Type B pancreatic cell (in vitro differentiated cells): ENCODE data around the gene ENOX1. TPM values are rescaled to one million over a fixed set of nuclear protein-coding genes. Genes with fewer than 3 reads are reported as not detected.

ENCODE experiments used
- DNase-seq: peaks from one replicate; pipeline ENCODE4 v3.0.0; 2021; ENCODE audit warnings: mixed read lengths; ENCODE audit not compliant: unreplicated experiment; ENCODE audit errors: extremely low spot score
- H3K27ac Mint-ChIP-seq: 2 replicates; pipeline ENCODE4 v1.8.0; 2021; ENCODE audit warnings: mild to moderate bottlenecking, mixed read lengths
- H3K27me3 Mint-ChIP-seq: 2 replicates; pipeline ENCODE4 v1.8.0; 2021; ENCODE audit warnings: mixed read lengths
- H3K36me3 Mint-ChIP-seq: 2 replicates; pipeline ENCODE4 v1.8.0; 2021; ENCODE audit warnings: mixed read lengths
- H3K4me1 Mint-ChIP-seq: one replicate; pipeline ENCODE4 v1.8.0; 2021; ENCODE audit warnings: mixed read lengths; ENCODE audit not compliant: unreplicated experiment
- H3K4me3 Mint-ChIP-seq: 2 replicates; pipeline ENCODE4 v1.8.0; 2021; ENCODE audit warnings: mild to moderate bottlenecking, mixed read lengths
- H3K9me3 Mint-ChIP-seq: 2 replicates; pipeline ENCODE4 v1.8.0; 2021; ENCODE audit warnings: mixed read lengths
- total RNA-seq: library from RNA; stranded (reverse); gene quantifications from 2 replicates; pipeline ENCODE4 v1.2.1, GENCODE V29; 2021; ENCODE audit warnings: low replicate concordance
- TF ChIP-seq, protein P1 (sequence below): fragments of 200-600 bp; sonication (generic); conservative IDR thresholded peaks from 2 replicates; pipeline ENCODE4 v1.5.0; 2021; ENCODE audit warnings: antibody characterized with exemption, mild to moderate bottlenecking

Gene ENOX1
- total RNA-seq, 1 donor from 2014 or later, result 7.5 TPM

DNA sequence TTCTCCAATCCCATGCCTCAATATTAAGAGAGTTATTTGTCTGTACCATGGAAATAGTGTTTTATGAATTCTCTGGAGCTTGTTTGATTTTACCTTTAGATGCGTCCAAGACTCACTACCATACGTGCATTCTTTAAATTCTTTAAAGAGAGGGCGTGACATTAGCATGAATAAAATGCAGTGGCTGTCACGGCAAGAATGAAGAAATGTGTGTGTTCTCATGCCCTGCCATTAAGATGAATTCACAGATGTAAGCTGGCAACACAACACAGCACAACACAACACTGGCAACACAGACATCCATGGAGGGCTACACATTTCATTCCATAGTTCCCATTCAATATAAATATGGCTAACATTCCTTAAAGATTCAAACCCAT lies 213.4 kb downstream of the ENOX1 start:
- Mint-ChIP-seq H3K4me1 (peaks cover 38% of the 10 kb centered on the region), H3K9me3 (no peaks in the 10 kb centered on the region), H3K36me3 (no peaks in the 10 kb centered on the region), H3K27ac (peak overlapping the region; percentile 88), H3K27me3 (no peaks in the 10 kb centered on the region), H3K4me3 (peak overlapping the region; percentile 37)
- TF ChIP-seq, protein P1, sequence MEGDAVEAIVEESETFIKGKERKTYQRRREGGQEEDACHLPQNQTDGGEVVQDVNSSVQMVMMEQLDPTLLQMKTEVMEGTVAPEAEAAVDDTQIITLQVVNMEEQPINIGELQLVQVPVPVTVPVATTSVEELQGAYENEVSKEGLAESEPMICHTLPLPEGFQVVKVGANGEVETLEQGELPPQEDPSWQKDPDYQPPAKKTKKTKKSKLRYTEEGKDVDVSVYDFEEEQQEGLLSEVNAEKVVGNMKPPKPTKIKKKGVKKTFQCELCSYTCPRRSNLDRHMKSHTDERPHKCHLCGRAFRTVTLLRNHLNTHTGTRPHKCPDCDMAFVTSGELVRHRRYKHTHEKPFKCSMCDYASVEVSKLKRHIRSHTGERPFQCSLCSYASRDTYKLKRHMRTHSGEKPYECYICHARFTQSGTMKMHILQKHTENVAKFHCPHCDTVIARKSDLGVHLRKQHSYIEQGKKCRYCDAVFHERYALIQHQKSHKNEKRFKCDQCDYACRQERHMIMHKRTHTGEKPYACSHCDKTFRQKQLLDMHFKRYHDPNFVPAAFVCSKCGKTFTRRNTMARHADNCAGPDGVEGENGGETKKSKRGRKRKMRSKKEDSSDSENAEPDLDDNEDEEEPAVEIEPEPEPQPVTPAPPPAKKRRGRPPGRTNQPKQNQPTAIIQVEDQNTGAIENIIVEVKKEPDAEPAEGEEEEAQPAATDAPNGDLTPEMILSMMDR, result no peak
- no peak for DNase-seq

DNA sequence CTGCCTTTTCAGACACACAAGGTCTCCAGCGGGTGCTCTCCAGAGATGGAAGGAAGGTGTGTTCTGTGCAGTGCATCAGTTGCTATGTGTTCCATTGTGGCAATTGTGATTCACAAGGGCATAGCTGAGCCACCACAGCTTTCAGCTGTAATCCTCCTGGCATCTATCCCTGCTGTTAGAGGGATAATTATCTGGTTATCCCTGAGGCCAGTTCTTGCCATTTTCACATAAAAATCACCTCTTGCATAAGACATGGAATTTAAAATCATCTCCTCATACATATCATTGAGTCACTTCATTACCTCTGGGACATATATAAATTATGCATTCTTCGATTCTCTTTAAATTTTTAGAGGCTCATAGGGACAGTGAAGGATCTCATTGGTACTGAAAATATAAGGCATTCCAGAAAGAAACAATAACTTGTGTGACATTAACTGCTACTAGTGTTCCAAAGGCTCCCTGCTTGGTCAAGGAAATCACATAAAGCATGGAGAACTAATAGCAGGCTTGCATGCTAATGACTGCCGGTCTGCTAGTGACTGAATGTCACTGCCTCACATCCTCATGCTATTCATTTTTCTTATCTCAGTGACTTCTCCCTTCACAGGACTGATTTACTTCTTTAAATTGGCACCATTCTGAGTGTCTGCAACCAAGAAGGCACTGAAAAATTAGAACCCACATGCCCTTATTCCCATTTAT lies 214.0 kb downstream of the ENOX1 start:
- H3K9me3 Mint-ChIP-seq, result no peaks in the 10 kb centered on the region
- peak overlapping the region; percentile 37 for H3K4me3 Mint-ChIP-seq
- peaks cover 38% of the 10 kb centered on the region for H3K4me1 Mint-ChIP-seq
- H3K36me3 Mint-ChIP-seq, result no peaks in the 10 kb centered on the region
- H3K27me3 Mint-ChIP-seq, result no peaks in the 10 kb centered on the region
- TF ChIP-seq, protein P1, result no peak
- no peak for DNase-seq
- H3K27ac Mint-ChIP-seq, result peak overlapping the region; percentile 88

DNA sequence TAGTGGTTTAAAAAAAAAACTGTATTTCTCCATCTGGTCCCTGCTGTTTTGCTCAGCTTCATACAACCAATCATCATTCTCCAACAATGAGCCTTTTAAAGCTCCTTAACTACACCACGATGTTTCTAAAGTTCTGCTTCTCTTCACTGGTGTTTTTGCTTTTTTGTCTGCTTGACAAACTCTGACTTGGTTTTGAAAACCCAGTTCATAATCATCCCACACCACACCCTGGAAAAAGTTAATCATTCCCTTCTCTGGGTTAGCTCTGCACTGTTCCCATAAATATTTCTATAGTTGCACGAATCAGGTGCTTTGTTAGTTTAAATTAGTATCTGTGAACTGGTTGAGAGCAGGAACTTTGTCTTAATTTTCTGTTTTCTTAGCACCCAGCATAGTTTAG lies 217.1 kb downstream of the ENOX1 start:
- H3K4me1 Mint-ChIP-seq, result peaks cover 45% of the 10 kb centered on the region
- no peaks in the 10 kb centered on the region for H3K27me3 Mint-ChIP-seq
- DNase-seq, result no peak
- no peak overlapping the region for H3K27ac Mint-ChIP-seq
- no peaks in the 10 kb centered on the region for H3K36me3 Mint-ChIP-seq
- H3K4me3 Mint-ChIP-seq, result no peak overlapping the region
- TF ChIP-seq, protein P1, result no peak
- no peaks in the 10 kb centered on the region for H3K9me3 Mint-ChIP-seq

DNA sequence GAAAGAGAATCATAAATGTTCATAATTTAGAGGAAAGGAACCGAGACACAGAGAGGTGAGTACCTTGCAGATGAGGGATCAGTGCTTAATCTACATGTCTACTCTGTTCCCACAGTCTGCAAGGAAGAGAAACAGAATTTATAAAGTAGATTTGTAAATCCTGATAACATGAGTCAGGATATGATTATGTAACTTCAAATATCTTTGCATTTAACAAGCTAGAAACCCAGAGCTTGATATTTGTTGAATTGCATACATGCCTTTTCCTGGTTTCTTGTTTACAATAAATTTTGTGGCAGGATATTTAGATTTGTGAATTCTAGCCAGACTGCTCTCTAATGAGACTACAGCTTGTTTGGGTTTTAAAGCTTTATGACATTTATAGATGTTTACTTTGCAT lies 219.2 kb downstream of the ENOX1 start:
- no peak for DNase-seq
- Mint-ChIP-seq H3K4me1 (peaks cover 31% of the 10 kb centered on the region), H3K4me3 (no peak overlapping the region), H3K36me3 (no peaks in the 10 kb centered on the region), H3K9me3 (no peaks in the 10 kb centered on the region), H3K27me3 (no peaks in the 10 kb centered on the region), H3K27ac (no peak overlapping the region)
- TF ChIP-seq, protein P1, result no peak

DNA sequence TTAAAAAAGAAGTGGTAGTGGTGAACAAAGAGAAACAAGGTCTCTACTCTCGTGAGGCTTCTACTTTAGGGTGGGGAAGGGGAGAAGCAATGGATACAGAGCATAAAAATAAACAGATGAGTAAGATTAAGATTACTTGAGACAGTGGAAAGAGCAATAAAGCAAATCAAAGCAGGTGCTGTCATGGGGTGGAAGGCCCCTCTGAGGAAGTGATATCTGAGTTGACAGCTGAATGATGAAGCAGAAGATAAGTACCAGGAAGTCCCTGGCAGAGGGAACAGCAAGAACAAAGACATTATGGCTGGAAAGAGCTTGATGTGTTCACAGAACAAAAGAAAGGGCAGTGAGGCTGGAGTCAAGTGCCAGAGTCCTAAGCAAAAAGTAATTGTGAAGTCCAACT lies 221.8 kb downstream of the ENOX1 start:
- no peak for DNase-seq
- no peaks in the 10 kb centered on the region for H3K9me3 Mint-ChIP-seq
- no peak overlapping the region for H3K4me3 Mint-ChIP-seq
- TF ChIP-seq, protein P1, result no peak
- H3K27ac Mint-ChIP-seq, result no peak overlapping the region
- H3K4me1 Mint-ChIP-seq, result peaks cover 22% of the 10 kb centered on the region
- H3K36me3 Mint-ChIP-seq, result no peaks in the 10 kb centered on the region
- no peaks in the 10 kb centered on the region for H3K27me3 Mint-ChIP-seq

DNA sequence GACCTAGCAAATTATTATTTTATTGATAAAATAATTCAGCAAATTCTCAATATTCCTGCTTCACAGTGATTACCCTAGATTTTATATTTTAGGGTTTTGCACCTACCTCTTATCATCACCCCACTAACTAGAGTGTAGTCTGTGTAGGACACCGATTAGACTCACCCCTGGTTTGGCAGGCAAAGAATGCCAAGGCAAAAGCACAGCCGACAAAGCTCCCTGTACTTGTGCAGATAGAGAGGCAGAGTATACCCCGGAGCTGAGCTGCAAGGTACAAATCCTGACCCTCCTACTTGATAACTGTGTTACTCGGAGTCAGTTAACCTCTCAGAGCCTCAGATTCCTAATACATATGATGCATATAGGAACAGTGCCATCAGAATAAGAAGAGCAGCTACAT lies 225.7 kb downstream of the ENOX1 start:
- no peak overlapping the region for H3K4me3 Mint-ChIP-seq
- H3K9me3 Mint-ChIP-seq, result no peaks in the 10 kb centered on the region
- H3K27me3 Mint-ChIP-seq, result peaks cover 4% of the 10 kb centered on the region
- DNase-seq, result no peak
- peaks cover 4% of the 10 kb centered on the region for H3K36me3 Mint-ChIP-seq
- peaks cover 15% of the 10 kb centered on the region for H3K4me1 Mint-ChIP-seq
- TF ChIP-seq, protein P1, result no peak
- no peak overlapping the region for H3K27ac Mint-ChIP-seq
